ENCODE measurements around the gene ZNF311. TPM values are rescaled to one million over a fixed set of nuclear protein-coding genes. Genes with fewer than 3 reads are reported as not detected.

Gene ZNF311
- total RNA-seq, 4 donors from 2014 or later: 0.11 TPM; not detected in 3

DNA sequence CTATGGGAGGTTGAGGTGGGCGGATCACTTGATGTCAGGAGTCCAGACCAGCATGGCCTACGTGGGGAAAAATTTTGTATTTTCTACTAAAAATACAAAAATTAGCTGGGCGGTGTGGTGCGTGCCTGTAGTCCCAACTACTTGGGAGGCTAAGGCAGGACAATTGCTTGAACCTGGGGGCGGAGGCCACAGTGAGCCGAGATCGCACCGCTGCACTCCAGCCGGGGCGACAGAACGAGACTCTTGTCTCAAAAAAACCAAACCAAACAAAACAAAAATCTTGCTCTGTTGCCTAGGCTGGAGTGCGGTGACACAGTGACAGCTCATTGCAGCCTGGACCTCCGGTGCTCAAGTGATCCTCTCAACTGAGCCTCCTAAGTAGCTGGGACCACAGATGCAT is 23.7 kb upstream of the ZNF311 start:
- Histone ChIP-seq H3K4me3 (no peak overlapping the region), H3K9me3 (no peaks in the 10 kb centered on the region), H3K27me3 (no peaks in the 10 kb centered on the region), H3K36me3 (no peaks in the 10 kb centered on the region), H3K4me1 (no peaks in the 10 kb centered on the region), H3K27ac (no peak overlapping the region)
- TF ChIP-seq POLR2A (IDR thresholded peaks at IDR 0.05): no peak
- TF ChIP-seq, protein P1, sequence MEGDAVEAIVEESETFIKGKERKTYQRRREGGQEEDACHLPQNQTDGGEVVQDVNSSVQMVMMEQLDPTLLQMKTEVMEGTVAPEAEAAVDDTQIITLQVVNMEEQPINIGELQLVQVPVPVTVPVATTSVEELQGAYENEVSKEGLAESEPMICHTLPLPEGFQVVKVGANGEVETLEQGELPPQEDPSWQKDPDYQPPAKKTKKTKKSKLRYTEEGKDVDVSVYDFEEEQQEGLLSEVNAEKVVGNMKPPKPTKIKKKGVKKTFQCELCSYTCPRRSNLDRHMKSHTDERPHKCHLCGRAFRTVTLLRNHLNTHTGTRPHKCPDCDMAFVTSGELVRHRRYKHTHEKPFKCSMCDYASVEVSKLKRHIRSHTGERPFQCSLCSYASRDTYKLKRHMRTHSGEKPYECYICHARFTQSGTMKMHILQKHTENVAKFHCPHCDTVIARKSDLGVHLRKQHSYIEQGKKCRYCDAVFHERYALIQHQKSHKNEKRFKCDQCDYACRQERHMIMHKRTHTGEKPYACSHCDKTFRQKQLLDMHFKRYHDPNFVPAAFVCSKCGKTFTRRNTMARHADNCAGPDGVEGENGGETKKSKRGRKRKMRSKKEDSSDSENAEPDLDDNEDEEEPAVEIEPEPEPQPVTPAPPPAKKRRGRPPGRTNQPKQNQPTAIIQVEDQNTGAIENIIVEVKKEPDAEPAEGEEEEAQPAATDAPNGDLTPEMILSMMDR (IDR thresholded peaks at IDR 0.05 in 4 of 5, conservative IDR thresholded peaks at IDR 0.05 in 1 of 5): no peak
- in situ Hi-C loops (cut with MboI; ENCODE audit: low sequenced_read_pairs in 4 of 4): no loop called here
- no peak for ATAC-seq
- DNase-seq: no peak
- intact Hi-C loops (cut with DNase I; ENCODE audit: low total_unique reads): no loop called here

DNA sequence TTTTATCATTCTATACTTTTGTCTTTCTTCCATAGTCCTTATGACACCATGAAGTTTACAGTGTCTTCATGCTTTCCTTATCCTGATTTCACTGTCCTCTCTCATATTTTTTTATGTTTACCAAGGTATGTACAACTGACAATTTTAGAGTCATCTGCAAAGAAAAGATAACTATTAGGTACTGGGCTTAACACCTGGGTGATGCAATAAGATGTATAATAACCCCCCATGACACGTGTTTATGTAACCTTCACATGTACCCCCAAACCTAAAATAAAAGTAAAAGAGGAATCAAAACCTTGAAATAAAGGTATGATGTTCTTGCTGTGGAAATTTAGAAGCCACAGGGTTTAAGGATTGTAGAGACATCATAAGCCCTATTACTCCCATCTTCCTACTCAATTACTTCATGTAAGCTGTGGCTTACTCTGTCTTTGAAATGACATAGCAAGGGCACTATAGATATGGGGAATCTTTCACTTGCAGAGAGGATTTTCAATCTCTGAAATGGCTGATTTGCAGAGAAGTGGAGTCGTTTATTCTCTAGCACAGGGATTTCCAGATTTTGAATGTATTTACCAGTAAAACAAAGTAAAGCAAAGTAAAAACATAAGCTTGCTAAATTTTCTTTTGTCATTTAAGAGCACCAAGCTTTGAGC is 20.9 kb upstream of the ZNF311 start:
- intact Hi-C loops (cut with DNase I; ENCODE audit: low total_unique reads): no loop called here

GRCh38 chr6:29021434-29021833 is 16.3 kb upstream of the ZNF311 start:
- Histone ChIP-seq H3K27ac (no peak overlapping the region), H3K9me3 (no peaks in the 10 kb centered on the region), H3K4me3 (no peak overlapping the region), H3K4me1 (peaks cover 0 to 6% of the 10 kb centered on the region in 2 donors), H3K36me3 (no peaks in the 10 kb centered on the region), H3K27me3 (peaks cover 4 to 6% (median 5%) of the 10 kb centered on the region in 3 donors)
- in situ Hi-C loops (cut with MboI; ENCODE audit: low sequenced_read_pairs in 4 of 4) (no loop called here), intact Hi-C loops (cut with DNase I; ENCODE audit: low total_unique reads) (no loop called here)
- ATAC-seq: no peak
- no peak for DNase-seq
- TF ChIP-seq POLR2A (IDR thresholded peaks at IDR 0.05): no peak
- TF ChIP-seq, protein P1 (IDR thresholded peaks at IDR 0.05 in 4 of 5, conservative IDR thresholded peaks at IDR 0.05 in 1 of 5): no peak

More for the DNA sequence above, 20.9 kb upstream of the ZNF311 start:
- in situ Hi-C loops (cut with MboI; ENCODE audit: low sequenced_read_pairs in 4 of 4): no loop called here
- DNase-seq: no peak
- Histone ChIP-seq H3K9me3 (no peaks in the 10 kb centered on the region), H3K36me3 (no peaks in the 10 kb centered on the region), H3K4me1 (no peaks in the 10 kb centered on the region), H3K27me3 (peaks cover 0 to 2% (median 0%) of the 10 kb centered on the region in 3 donors), H3K4me3 (no peak overlapping the region), H3K27ac (no peak overlapping the region)
- ATAC-seq: no peak
- TF ChIP-seq, protein P1 (IDR thresholded peaks at IDR 0.05 in 4 of 5, conservative IDR thresholded peaks at IDR 0.05 in 1 of 5): no peak
- TF ChIP-seq POLR2A (IDR thresholded peaks at IDR 0.05): no peak

DNA sequence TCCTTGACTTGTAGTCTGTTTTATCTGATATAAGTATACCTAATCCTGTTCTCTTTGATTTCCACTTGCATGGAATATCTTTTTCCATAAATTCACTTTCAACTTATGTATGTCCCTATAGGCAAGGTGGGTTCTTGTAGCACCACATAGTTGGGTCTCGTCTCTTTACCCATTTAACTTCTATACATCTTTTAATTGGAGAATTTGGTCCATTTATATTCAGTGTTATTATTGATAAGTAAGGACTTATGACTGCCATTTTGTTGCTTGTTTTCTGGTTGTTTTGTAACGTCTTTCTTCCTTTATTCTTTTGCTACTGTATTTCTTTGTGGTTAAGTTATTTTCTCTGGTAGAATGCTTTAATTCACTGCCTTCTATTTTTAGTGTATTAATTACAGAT is 14.5 kb upstream of the ZNF311 start:
- in situ Hi-C loops (cut with MboI; ENCODE audit: low sequenced_read_pairs in 4 of 4): loop anchor here (5.0 to 10.0 kb wide), 4 partner anchors 182 to 332 kb away; no protein-coding TSS in a partner anchor

More for the DNA sequence above, 14.5 kb upstream of the ZNF311 start:
- Histone ChIP-seq H3K27ac (no peak overlapping the region), H3K36me3 (no peaks in the 10 kb centered on the region), H3K4me3 (no peak overlapping the region), H3K4me1 (peaks cover 0 to 9% of the 10 kb centered on the region in 2 donors), H3K9me3 (no peaks in the 10 kb centered on the region), H3K27me3 (peaks cover 11 to 23% (median 21%) of the 10 kb centered on the region in 3 donors)
- intact Hi-C loops (cut with DNase I; ENCODE audit: low total_unique reads): no loop called here
- DNase-seq (no peak), ATAC-seq (no peak)
- TF ChIP-seq, protein P1 (IDR thresholded peaks at IDR 0.05 in 4 of 5, conservative IDR thresholded peaks at IDR 0.05 in 1 of 5): no peak
- no peak for TF ChIP-seq POLR2A (IDR thresholded peaks at IDR 0.05)

Data from gastrocnemius medialis (tissue), 4 donors.